Hematopoietic multipotent progenitor cell treated with erythropoietin and hydrocortisone succinate and interleukin-3 and kit ligand, for 15 days (in vitro differentiated cells): ENCODE results near the gene AUTS2.

Experiments used
- DNase-seq: peaks from one replicate; pipeline ENCODE4 v3.0.0-alpha.2; 2015; ENCODE audit warnings: low spot score

The AUTS2 gene

DNA sequence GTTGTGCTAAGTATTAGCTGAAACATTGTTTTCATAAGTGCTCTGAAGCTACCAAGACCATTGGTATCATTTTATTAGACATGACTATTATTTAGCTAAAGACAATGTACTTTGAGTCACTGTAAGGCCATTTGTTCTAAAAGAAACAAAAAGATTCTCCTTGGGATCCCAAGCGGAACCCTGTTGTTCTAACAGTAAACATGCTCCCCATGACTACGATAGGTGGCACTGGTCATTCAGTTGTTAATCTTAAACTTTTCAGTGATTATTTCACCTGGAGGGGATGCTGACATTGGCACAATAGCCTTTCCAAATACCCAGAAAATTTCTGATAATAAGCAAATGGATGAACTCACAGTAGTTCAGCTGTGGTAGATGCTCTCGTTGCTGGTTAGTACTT lies 715.0 kb downstream of the AUTS2 start:
- no peak for DNase-seq

DNA sequence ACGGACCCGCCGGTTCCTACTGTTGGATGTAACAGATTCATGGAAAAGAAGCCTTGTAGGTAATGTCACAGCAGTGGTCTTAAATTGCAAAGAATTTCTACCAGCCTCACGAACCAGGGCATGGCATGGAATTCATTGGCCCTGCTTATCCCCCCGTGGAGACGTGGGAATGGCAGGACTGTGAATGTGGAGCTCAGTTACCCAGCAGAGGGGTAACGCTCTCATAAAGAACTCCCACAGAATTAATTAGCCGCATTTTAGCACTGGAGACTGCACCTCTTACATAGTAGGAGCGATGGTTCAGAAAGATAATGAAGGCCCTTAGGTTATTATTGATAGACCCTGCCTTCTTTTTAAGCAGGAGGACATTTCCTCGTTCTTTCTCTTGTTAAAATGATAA lies 715.4 kb downstream of the AUTS2 start:
- DNase-seq, result no peak

DNA sequence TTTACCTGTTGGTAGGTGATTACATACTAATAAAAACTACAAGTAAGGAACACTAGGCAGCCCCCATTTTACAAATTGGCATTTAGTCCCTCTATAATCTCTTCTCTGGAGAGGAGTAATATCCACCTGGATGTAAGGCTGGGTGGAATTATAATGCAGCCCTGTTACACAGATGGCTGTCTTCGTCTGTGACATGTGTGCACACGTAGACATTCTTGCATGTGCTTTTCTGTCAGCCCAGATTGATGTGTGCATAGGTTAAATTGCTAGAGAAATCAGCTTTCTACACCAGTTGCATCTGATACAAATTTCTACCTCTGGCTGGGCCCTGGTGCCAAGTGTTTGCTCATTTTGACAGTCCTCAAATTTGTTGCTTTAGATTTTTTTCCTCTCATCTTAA lies 715.9 kb downstream of the AUTS2 start:
- no peak for DNase-seq

DNA sequence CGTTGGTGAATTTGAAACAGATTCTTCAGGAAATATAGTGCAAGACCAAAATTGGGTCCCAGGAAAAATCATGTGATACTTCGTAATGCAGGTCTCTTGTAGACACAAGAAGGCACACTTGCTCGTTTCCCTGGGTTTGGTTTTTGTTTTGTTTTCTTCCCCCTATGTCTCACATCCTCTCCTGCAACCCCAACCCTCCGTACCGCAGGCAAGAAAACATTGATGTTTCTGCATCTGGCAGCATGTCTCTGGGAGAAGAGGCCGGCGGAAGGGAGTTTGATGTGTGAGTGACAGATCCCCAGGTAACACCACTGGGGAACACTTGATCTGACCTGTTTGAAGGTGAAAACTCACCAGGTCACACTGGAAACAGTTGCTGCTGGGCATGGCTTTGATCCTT lies 718.5 kb downstream of the AUTS2 start:
- DNase-seq, result no peak

DNA sequence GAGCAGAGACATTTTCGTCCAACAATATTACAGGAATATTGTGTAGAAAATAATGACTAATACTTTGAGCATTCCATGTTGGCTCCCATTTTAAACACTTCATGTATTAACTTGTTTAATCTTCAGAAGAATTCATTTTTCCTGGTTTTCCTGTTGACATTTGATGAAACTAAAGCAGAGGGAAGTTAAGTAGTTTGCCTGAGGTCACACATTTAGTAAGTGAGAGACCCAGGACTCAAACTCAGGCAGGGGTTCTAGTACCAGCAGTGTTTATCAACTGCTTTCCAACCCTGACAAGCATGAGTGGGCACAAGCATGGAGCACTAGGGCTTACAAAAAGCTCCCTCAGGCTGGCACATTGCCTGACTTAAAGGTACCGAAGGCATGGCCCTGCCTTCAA lies 719.1 kb downstream of the AUTS2 start:
- no peak for DNase-seq

DNA sequence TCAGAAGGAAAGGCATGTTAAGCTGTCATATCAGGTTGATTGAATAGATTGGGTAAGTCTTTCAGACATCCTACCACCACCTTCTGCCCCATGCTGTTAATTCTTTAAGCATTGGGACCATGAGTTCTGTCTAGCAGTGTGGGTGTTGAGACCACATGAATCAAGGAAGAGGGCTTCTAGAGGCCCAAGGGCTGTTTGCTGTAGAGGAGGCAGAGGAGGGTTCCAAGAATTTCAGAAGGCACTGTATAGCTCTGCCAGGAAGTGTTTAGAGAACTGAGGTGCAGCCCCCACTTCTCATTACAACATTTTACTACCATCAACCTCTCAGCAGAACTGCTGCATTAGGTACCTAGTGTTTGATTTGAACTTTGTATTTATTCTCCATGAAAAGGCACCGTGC lies 720.2 kb downstream of the AUTS2 start:
- DNase-seq, result no peak

DNA sequence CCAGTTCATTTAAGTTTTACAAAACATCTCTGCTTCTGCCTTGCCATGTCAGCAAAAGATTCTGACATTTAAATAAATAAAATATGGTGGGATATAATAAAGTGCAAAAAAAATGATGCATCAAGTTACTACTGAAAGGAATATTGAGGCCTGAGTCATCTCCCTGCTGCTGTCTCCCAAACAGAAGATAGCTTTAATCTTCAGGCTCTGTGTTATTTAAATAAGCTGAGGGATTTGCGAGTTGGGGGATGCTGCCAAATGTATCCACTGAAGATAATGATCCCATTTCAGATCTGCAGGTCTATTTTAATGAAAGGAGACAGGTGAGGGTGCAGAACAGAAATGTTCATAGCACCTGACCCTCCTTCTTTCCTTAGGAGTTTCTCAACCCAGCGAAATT lies 720.8 kb downstream of the AUTS2 start:
- no peak for DNase-seq

DNA sequence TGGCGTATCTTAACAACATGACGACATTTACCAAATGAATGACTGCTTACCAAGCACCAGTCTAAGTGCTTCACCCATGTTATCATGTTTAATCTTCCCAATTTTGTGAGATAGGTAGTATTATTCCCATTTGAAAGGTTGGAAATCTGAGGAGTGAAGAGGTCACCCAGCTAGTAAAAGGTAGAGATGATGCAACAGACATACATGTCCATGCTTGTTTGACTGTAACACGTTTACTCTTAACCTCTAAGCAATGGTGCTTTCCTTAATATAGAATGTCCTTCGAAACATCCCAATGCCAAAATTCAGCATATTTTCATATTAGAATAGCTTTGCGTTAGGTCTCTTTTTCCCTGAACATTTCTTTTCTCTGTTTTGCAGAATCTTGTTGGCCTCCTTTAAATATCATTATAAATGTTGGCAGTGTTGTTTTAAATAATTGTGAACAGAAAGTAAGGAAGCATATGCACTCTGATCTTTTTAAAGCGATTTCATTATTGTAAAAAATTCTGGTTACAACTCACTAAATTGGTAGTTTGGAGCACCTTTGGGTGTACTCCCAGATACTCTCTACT lies 722.8 kb downstream of the AUTS2 start:
- no peak for DNase-seq

DNA sequence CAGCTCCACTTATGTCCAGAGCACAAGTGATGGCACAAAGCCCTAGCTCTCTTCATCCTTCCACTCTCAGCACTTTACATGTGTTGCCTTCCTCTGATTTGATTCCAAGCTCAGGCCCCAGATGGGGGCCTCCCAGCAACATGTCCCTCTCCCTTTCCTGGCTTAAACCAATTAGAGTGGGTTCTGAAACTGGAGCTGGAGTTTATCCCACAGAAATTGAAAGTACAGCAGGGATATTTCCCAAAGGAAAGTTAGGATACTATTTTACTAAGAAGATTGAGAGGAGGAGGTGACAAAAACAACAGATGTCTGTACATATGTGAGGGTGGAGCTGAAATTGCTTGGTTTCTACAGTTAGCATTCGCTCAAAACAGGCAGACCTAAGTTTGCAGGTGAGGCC lies 724.6 kb downstream of the AUTS2 start:
- DNase-seq, result no peak

DNA sequence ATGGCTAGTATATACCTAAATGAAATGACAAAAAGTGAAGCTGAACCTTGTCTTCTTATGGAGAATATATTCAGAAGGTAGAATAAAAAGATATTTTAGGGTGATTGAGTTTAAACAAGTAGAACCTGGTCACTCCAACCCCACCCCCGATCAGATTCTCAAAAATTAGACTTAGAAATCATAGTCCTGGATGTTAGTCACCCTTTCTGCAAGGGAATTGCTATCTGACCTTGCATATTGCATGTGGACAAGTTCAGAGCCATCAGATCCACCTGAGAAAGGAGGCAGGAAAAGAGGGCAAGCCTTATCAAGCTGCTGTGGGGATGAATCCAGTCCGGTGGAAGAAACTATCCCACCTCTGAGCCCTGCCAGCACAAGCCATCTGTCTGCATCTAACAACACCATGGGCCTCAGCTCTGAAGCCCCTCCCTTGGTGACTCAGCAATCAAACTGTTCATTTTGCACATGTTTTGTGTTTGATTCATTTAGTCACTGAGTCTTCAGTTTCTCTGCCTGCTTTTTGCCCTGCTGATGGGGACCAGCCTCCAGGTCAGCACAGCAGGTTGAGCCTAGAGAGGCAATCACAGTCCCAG lies 727.3 kb downstream of the AUTS2 start:
- DNase-seq, result no peak

DNA sequence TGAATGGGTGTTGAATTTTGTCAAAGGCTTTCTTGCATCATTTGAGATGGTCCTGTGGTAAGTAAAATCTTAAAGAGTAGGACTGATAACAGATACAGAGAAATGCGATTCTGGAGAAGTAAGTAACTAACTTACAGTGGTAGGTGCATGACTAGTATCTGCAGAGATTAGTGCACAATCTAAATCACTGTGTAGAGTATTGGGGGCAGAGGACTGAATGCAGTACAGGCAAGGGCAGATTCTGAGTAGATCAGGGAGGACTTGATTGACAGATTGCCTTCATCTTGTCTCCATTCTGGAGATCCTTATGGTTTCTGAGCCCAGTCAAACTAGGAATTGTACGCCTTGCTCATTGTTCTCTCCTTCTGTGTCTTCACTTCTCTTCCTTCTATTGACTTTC lies 736.0 kb downstream of the AUTS2 start:
- DNase-seq, result no peak

DNA sequence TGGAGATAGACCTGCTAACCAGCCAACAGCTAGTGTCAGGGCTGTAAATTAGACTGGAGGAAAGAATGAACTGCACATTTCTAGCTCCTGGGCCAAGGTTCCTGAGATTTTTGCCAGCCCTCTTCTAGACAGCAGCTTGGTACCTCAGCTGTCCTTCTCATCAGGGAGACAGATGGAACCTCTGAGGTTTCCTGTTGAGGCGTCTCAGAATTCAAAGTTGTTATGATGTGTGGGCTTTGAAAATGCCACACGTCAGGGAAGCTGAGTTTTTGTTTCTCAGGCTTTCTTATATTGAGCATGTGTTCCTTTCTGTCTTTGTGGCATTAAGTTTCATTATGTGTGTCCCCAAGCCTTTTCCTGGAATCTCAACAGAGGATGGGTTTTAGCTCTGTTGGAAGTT lies 736.6 kb downstream of the AUTS2 start:
- DNase-seq, result no peak

DNA sequence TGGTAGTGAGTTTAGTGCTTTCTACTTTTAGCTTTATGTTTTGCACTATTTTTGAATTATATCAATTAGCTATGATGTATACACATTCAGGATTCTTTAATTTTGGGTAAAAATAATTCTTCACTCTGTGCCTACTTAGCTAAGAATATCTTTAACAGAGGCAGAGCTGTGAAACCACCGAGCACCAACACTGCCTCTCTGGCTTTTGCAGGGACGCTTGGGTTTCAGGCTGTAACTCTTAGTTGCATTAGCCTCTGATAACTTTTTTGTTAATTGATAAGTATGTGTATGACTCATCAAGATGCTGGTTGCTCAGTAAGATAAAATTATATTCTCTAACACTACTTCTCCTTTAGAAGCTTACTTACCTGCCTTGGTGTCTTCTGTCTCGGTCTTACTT lies 738.3 kb downstream of the AUTS2 start:
- no peak for DNase-seq

DNA sequence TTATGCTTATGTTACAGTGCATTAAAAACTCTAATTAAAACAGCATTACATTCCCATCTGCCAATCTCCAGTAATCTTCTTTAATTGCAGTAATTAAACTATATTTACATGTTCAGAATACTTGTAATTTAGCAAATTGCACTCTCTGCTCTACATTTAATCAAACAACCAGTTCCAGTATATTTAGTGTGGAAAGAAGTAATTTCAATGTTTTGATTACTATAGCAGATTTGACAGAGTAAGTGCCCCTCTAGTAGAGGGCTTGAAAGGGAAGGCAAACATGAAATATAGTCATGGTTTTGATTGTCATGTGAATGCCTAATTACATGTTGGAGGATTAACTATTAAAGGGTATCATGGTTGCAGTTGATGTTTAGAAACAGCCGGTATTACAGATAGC lies 739.7 kb downstream of the AUTS2 start:
- DNase-seq, result no peak

DNA sequence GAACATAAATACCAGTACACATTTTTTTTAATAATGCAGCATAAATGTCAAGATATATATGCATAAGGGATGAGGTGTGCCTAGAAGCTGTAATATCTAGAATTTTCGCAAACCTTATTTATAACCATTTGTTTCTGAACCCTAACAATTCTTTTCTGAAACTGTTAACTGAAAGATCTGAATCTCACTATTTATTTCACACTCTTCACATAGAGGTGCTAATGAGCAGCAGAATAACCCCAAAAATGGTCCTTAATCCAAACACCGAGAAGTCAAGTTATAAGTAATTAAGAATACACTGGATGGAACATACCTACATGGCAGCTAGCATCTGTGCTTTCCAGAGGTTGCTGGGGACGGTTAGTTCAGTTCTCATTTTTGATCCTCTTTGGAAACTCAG lies 742.0 kb downstream of the AUTS2 start:
- DNase-seq, result no peak

DNA sequence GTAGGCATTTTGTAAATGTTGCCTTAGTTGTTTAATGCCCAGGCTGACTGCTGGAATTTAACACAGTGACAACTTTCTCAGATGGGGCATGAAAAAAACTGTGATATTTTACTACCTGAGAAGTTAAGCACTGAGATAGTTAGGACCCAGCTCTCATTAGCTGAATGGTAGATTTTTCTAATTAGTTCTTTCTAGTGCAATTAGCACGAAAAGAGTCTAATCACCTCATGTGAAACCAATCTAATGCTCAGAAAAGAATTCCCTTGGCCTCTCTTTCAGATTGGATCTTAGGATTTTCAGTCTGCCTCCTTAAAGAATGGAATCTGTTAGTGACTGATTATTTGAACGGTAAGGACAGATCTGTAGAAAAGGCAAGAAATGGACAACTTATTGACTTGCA lies 743.2 kb downstream of the AUTS2 start:
- DNase-seq, result no peak

DNA sequence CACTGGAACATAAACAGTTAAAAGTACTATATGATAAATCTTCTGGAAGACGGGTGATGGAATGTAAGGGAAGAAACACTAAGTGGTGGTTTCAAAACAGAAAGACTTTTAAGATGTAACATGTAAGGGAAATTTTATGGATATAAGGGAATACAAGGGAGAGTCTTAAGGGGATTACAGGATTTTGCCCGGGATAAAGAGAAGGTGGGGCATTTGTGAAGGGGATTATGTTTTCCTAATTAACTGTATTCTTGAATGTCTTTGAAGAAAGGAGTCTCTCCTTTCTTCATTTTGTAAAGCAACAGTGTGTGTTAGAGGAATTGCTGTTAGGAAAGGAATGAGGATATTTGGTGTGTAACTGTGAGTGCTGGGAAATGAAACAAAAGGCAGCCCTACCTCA lies 745.2 kb downstream of the AUTS2 start:
- DNase-seq, result no peak

DNA sequence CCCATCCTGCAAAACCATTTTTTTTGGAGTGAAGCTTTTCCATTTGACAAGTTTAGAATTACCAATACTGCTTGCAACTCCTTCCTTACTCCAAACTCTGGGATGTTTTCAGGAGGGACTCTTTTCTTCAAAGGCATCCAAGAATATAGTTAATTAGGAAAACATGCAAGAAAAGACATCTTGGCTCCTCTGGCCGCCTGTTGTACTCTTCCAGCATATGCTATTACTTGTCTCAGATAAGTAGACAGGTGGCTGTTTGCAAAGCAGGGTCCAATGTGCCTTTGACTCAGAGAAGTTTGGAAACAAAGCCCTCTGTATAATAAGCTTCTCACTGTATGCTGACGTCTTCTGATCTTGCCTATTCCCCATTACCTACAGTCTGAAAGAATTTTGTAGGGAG lies 746.5 kb downstream of the AUTS2 start:
- no peak for DNase-seq

DNA sequence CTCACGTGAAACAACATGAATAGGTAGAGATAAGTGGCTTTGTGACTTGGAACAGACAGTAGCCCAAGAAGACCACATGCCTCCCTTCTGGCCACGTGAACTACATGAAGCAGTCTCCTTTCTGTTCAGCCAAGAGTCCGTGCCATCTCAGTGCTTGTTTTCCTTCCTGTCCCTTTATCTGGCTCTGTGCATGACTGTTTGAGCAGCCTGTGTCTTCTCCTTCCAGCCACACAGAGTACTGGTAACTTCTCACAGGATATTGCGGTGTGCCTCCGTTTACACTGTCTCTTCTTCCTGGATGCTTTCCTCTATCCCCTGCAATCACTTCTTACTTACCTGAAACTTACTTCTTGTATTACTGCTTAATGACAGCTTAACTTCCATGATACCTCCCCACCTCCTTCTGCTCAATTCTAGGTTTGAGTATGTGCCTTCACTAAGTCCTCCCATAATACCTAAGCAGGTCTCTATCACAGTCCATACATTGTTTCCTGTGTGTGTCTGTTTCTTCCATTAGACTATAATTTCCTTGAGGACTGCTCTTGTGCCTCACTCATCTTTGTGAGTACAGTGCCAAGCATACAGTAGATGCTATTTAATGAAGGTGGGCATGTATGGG lies 748.7 kb downstream of the AUTS2 start:
- DNase-seq, result no peak

DNA sequence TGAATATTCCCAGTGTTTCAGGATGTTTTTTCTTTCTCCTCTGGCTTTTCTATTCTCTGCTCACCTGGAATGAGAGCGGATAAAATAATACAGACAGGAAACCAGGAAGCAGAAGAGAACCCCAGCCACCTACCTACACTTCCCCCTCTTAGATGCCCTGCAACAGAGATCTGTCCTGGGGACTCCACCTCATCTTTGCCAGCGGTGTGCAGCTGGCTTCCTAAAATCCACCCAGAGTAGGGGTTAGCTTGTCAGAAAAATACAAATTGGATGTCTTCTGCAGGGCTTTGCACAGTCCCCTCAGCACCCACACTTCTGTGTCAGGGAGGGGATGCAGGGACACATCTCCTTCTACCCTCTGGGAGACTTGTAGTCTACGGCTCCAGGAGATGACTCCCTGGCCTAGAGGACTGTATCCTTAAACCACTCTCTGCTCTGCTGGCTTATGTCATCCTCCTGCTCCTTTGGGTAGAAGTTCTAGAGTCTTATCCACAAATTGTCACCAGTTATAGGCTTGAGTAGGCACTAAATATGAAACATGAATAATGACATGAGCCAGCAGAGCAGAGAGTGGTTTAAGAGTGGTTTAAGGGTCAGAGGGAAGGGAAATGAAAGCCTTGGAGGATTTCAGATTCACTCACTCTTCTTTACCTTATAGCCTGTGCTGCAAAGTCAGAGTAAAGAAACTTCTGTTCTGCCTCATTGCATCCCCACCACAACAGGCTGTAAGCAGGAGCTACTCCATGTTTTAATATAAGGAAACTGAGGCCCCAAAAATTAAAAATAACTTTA lies 749.4 kb downstream of the AUTS2 start:
- no peak for DNase-seq

DNA sequence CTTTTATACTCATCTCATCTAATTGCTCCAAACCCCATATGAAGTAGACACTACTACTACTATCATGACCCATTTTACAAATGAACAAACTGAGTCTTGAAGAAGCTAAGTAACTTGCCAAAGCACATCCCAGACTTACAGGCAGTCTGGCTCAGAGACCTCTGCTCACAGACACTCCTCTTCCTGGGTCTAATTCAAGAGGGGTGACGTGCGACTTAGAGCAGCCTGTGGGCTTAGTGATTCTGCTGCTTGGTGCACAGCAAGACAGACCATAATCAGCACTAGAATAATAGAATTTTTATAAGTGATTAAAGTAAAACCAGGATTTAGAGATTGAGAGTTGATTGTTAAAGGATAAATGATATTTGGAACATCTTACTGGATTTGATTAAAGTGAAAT lies 750.8 kb downstream of the AUTS2 start:
- DNase-seq, result no peak

DNA sequence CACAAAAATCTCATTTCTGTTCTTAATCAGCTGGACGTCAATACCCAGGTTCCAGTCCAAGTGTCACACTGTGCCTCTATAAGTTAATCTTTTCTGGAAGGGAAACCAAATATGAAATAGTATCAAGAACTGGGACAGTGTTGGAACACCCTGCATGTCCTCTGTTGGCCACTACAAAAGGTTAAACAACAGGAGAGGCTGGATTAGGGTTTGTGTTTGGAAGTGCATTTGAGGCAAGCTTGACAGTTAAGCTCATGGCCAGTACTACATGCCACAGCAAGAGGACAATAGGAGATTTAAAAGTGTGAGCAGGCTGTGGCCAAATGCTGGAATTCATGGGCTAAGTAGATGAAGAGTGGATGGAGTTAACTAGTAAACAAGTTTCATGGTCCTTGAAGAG lies 751.5 kb downstream of the AUTS2 start:
- DNase-seq, result no peak

DNA sequence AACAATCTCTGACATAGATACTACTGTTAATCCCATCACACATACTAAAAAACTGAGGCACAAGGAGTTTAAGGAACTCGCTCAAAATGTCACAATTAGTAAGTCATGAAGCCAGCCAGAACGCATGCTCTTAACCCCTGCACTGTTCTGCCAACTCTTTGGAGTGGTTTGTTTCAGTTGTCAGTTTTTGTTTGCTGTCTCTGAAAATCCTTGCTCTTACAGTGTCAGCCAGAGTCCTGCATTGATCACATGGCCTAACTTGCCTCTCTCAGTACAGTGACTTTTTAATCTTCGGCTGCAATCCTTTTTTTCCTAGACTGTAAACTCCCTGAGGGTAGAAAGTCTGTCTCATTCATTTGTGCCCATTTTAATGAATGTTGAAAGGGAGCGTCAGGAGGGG lies 753.8 kb downstream of the AUTS2 start:
- DNase-seq, result no peak
